ENCODE results near the gene LDLRAD4.

LDLRAD4 gene

DNA sequence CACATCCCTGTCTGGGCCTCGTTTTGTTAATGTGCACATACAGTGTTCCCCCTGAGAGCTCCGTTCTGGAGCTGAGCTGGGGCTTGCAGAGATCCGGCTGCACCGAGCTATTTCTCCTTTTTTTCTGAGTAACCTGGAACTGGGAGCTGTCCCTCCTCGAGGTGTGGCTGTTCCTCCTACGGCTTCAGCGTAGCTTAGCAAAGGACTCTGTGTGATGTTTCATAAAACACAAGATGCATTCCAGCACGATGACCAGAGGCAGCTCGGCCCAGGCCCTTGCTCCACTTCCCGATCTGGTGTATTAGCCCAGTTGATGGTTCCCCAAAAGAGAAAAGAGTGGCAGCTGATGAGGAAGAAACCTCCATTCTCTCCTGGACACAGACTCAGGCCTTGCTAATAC is 404.8 kb downstream of the LDLRAD4 start:
- Histone ChIP-seq H3K27me3 (peaks cover 0 to 12% (median 0%) of the 10 kb centered on the region in 11 experiments; a peak in 4 of 22 replicates), H3K36me3 (peaks cover 0 to 49% (median 18%) of the 10 kb centered on the region in 11 experiments; a peak in 12 of 22 replicates), H3K27ac (peak overlapping the region in 3 of 11 experiments; percentile 13 to 57 (median 45); a peak in 1 of 22 replicates), H3K4me1 (peaks cover 62 to 99% (median 97%) of the 10 kb centered on the region in 10 experiments), H3K9ac (peak overlapping the region in 2 of 11 experiments; percentile 28 to 60; a peak in 1 of 22 replicates), H3K9me3 (replicated peaks in 1 of 11) (no peaks in the 10 kb centered on the region), H3K4me2 (peak overlapping the region; percentile 5 to 98 (median 60); a peak in 14 of 22 replicates), H3K4me3 (no peak overlapping the region), H4K20me1 (peaks cover 1 to 96% (median 35%) of the 10 kb centered on the region in 11 experiments; a peak in 19 of 22 replicates)
- no peak for TF ChIP-seq Cebpa-rat (IDR thresholded peaks at IDR 0.05)

GRCh38 chr18:13623871-13624270 is 405.3 kb downstream of the LDLRAD4 start:
- peak overlapping the region in 4 of 11 experiments; percentile 22 to 57 (median 40); a peak in 6 of 22 replicates for H3K27ac ChIP-seq
- peaks cover 64 to 99% (median 97%) of the 10 kb centered on the region in 10 experiments for H3K4me1 ChIP-seq
- H3K36me3 ChIP-seq: peaks cover 0 to 49% (median 18%) of the 10 kb centered on the region in 11 experiments; a peak in 12 of 22 replicates
- H3K4me2 ChIP-seq: peak overlapping the region; percentile 17 to 98 (median 60); a peak in 16 of 22 replicates
- TF ChIP-seq Cebpa-rat (IDR thresholded peaks at IDR 0.05): no peak
- H3K4me3 ChIP-seq: no peak overlapping the region; a peak in 1 of 20 replicates
- H3K9me3 ChIP-seq (replicated peaks in 1 of 11): no peaks in the 10 kb centered on the region
- peak overlapping the region in 3 of 11 experiments; percentile 28 to 60 (median 40); a peak in 5 of 22 replicates for H3K9ac ChIP-seq
- peaks cover 7 to 96% (median 35%) of the 10 kb centered on the region in 11 experiments; a peak in 19 of 22 replicates for H4K20me1 ChIP-seq
- H3K27me3 ChIP-seq: peaks cover 0 to 12% (median 0%) of the 10 kb centered on the region in 11 experiments; a peak in 4 of 22 replicates

GRCh38 chr18:13624563-13625237 is 406.1 kb downstream of the LDLRAD4 start:
- Histone ChIP-seq H3K36me3 (peaks cover 0 to 49% (median 18%) of the 10 kb centered on the region in 11 experiments; a peak in 12 of 22 replicates), H3K4me3 (no peak overlapping the region; a peak in 2 of 20 replicates), H3K9me3 (replicated peaks in 1 of 11) (no peaks in the 10 kb centered on the region), H3K9ac (peak overlapping the region in 5 of 11 experiments; percentile 8 to 60 (median 40); a peak in 6 of 22 replicates), H3K4me2 (peak overlapping the region in 9 of 11 experiments; percentile 24 to 98 (median 62); a peak in 19 of 22 replicates), H3K27me3 (peaks cover 0 to 12% (median 0%) of the 10 kb centered on the region in 11 experiments; a peak in 4 of 22 replicates), H3K27ac (peak overlapping the region in 7 of 11 experiments; percentile 8 to 57 (median 31); a peak in 8 of 22 replicates), H3K4me1 (peaks cover 66 to 99% (median 97%) of the 10 kb centered on the region in 10 experiments), H4K20me1 (peaks cover 7 to 92% (median 32%) of the 10 kb centered on the region in 11 experiments; a peak in 19 of 22 replicates)
- no peak for TF ChIP-seq Cebpa-rat (IDR thresholded peaks at IDR 0.05)

GRCh38 chr18:13625355-13625754 is 406.8 kb downstream of the LDLRAD4 start:
- Histone ChIP-seq H3K36me3 (peaks cover 0 to 49% (median 18%) of the 10 kb centered on the region in 11 experiments; a peak in 12 of 22 replicates), H3K27ac (peak overlapping the region in 5 of 11 experiments; percentile 26 to 57 (median 34); a peak in 5 of 22 replicates)

GRCh38 chr18:13625843-13626543 is 407.4 kb downstream of the LDLRAD4 start:
- Histone ChIP-seq H3K4me2 (peak overlapping the region in 9 of 11 experiments; percentile 72 to 99 (median 88); a peak in 18 of 22 replicates), H3K9me3 (replicated peaks in 1 of 11) (peaks cover 0 to 5% (median 3%) of the 10 kb centered on the region in 11 experiments; a peak in 10 of 22 replicates), H3K4me1 (peaks cover 58 to 91% (median 89%) of the 10 kb centered on the region in 10 experiments), H3K4me3 (no peak overlapping the region), H3K27me3 (peaks cover 0 to 12% (median 0%) of the 10 kb centered on the region in 11 experiments; a peak in 3 of 22 replicates), H3K27ac (peak overlapping the region in 6 of 11 experiments; percentile 18 to 80 (median 50); a peak in 7 of 22 replicates), H4K20me1 (peaks cover 5 to 82% (median 24%) of the 10 kb centered on the region in 11 experiments; a peak in 18 of 22 replicates), H3K9ac (peak overlapping the region in 6 of 11 experiments; percentile 14 to 75 (median 52); a peak in 5 of 22 replicates), H3K36me3 (peaks cover 0 to 52% (median 22%) of the 10 kb centered on the region in 11 experiments; a peak in 15 of 22 replicates)
- TF ChIP-seq Cebpa-rat (IDR thresholded peaks at IDR 0.05): no peak

More at GRCh38 chr18:13625355-13625754, 406.8 kb downstream of the LDLRAD4 start:
- TF ChIP-seq Cebpa-rat (IDR thresholded peaks at IDR 0.05): no peak
- Histone ChIP-seq H3K9me3 (replicated peaks in 1 of 11) (no peaks in the 10 kb centered on the region), H3K4me2 (peak overlapping the region in 9 of 11 experiments; percentile 24 to 98 (median 62); a peak in 15 of 22 replicates), H3K27me3 (peaks cover 0 to 12% (median 0%) of the 10 kb centered on the region in 11 experiments; a peak in 4 of 22 replicates), H3K4me3 (no peak overlapping the region), H4K20me1 (peaks cover 6 to 89% (median 26%) of the 10 kb centered on the region in 11 experiments; a peak in 18 of 22 replicates), H3K9ac (peak overlapping the region in 3 of 11 experiments; percentile 32 to 60 (median 40); a peak in 2 of 22 replicates), H3K4me1 (peaks cover 65 to 98% (median 95%) of the 10 kb centered on the region in 10 experiments)

DNA sequence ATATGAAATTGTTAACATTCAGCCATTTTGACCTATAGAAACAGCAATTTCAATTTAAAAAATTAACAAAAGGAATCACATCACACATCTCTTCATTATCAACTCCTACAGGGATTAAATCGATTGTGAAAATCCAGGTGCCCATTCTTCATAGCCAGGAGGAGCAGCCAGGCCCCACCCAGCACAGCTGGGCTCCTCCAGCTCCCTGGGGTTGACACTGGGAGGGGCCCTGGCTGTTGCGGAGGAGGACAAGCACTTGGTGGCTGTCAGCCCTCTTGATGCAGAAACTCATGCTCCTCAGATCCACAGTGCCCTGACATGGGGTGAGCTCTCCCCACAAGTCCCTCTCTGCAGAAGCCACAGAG is 408.0 kb downstream of the LDLRAD4 start:
- peaks cover 56 to 86% (median 84%) of the 10 kb centered on the region in 10 experiments for H3K4me1 ChIP-seq
- peak overlapping the region in 6 of 11 experiments; percentile 3 to 75 (median 52); a peak in 7 of 22 replicates for H3K9ac ChIP-seq
- peaks cover 0 to 10% (median 9%) of the 10 kb centered on the region in 11 experiments; a peak in 17 of 22 replicates for H3K9me3 ChIP-seq (replicated peaks in 1 of 11)
- peak overlapping the region; percentile 20 to 99 (median 86); a peak in 20 of 22 replicates for H3K4me2 ChIP-seq
- H3K36me3 ChIP-seq: peaks cover 0 to 52% (median 22%) of the 10 kb centered on the region in 11 experiments; a peak in 19 of 22 replicates
- peaks cover 5 to 77% (median 24%) of the 10 kb centered on the region in 11 experiments; a peak in 17 of 22 replicates for H4K20me1 ChIP-seq
- H3K27me3 ChIP-seq: peaks cover 0 to 12% (median 0%) of the 10 kb centered on the region in 11 experiments; a peak in 3 of 22 replicates
- H3K4me3 ChIP-seq: no peak overlapping the region
- no peak for TF ChIP-seq Cebpa-rat (IDR thresholded peaks at IDR 0.05)
- H3K27ac ChIP-seq: peak overlapping the region in 7 of 11 experiments; percentile 24 to 83 (median 72); a peak in 12 of 22 replicates

- no peak for TF ChIP-seq Cebpa-rat (IDR thresholded peaks at IDR 0.05)
- Histone ChIP-seq H4K20me1 (peaks cover 5 to 66% (median 24%) of the 10 kb centered on the region in 11 experiments; a peak in 17 of 22 replicates), H3K36me3 (peaks cover 8 to 52% (median 23%) of the 10 kb centered on the region in 11 experiments), H3K4me1 (peaks cover 56 to 75% (median 73%) of the 10 kb centered on the region in 10 experiments), H3K9me3 (replicated peaks in 1 of 11) (peaks cover 8 to 21% (median 20%) of the 10 kb centered on the region in 11 experiments), H3K4me2 (peak overlapping the region; percentile 62 to 99 (median 86)), H3K4me3 (peak overlapping the region in 3 of 10 experiments; percentile 15 to 46 (median 28); a peak in 4 of 20 replicates), H3K9ac (peak overlapping the region in 9 of 11 experiments; percentile 32 to 75 (median 52); a peak in 16 of 22 replicates), H3K27ac (peak overlapping the region in 8 of 11 experiments; percentile 26 to 83 (median 70); a peak in 15 of 22 replicates), H3K27me3 (peaks cover 0 to 12% (median 0%) of the 10 kb centered on the region in 11 experiments; a peak in 3 of 22 replicates)
Measured at GRCh38 chr18:13627639-13628038, 409.1 kb downstream of the LDLRAD4 start.

All from BLaER1 treated with 17β-estradiol and CSF1 and Interleukin-3, amounts not matched to agents 10 nM and 100 nM (cell line).